GM12878 (cell line): Measurements from ENCODE around the gene ANXA11. TPM values are rescaled to one million over a fixed set of nuclear protein-coding genes. Genes with fewer than 3 reads are reported as not detected.

ENCODE experiments used
- ATAC-seq: fragments of 200-7000 bp; cut with Tn5 transposase; 3 replicates; pipeline ENCODE4 v1.9.1; 2020; ENCODE audit warnings: mild to moderate bottlenecking, moderate library complexity
- BruUV-seq: library from RNA; stranded (reverse); fragments of 400-500 nt; replicated peaks from 2 replicates; lab custom pipeline; 2021; lab: Mats Ljungman, UMichigan
- CTCF ChIA-PET: fragments of 300-600 bp; sonication (Branson Sonifier 250); formaldehyde crosslinking; extraction: SDS; loops from one replicate; lab custom pipeline; 2021; ENCODE audit warnings: inconsistent platforms; lab: Yijun Ruan, JAX
- POLR2A ChIA-PET: fragments of 350-600 bp; formaldehyde crosslinking; extraction: SDS; loops from one replicate; lab custom pipeline; 2021; ENCODE audit warnings: inconsistent platforms; lab: Charles Lee
- RAD21 ChIA-PET: fragments of 300-600 bp; sonication (Branson Sonifier 250); formaldehyde crosslinking; loops from one replicate; lab custom pipeline; 2023; ENCODE audit warnings: antibody characterized with exemption; ENCODE audit not compliant: unreplicated experiment; lab: Charles Lee
- SMC1A ChIA-PET: fragments of 300-600 bp; sonication (Branson Sonifier 250); formaldehyde crosslinking; loops from one replicate; lab custom pipeline; 2023; ENCODE audit not compliant: unreplicated experiment, uncharacterized antibody; lab: Charles Lee
- DNase-seq: peaks from one replicate; pipeline ENCODE4 v3.0.0-alpha.2; 2011; ENCODE audit warnings: low read depth, low spot score
- FAIRE-seq: peaks from 3 replicates; lab custom pipeline; 2011; peaks lifted over from hg19 to GRCh38; lab: Jason Lieb, UNC
- H2AFZ ChIP-seq: 2 replicates; pipeline ENCODE4 v1.6.0; 2011; ENCODE audit warnings: low read depth, low read length, control low read depth; ENCODE audit not compliant: control insufficient read depth
- H3K27ac ChIP-seq: 2 replicates; pipeline ENCODE4 v1.5.1; 2011; ENCODE audit warnings: control low read depth; ENCODE audit not compliant: control insufficient read depth, insufficient read depth
- H3K27me3 ChIP-seq, 2 experiments: replicated peaks in 1 of 2; 2 replicates each; pipeline versions ENCODE4 v1.6.0 to v1.6.1; 2011; ENCODE audit warnings: low read length in 1 of 2; ENCODE audit not compliant: control insufficient read depth in 2 of 2, insufficient read depth in 2 of 2
- H3K36me3 ChIP-seq, 2 experiments: 2 replicates each; pipeline ENCODE4 v1.5.1; 2011; ENCODE audit warnings: low read length in 1 of 2; ENCODE audit not compliant: control insufficient read depth in 2 of 2, insufficient read depth in 2 of 2
- H3K4me1 ChIP-seq: 2 replicates; pipeline ENCODE4 v1.6.1; 2011; ENCODE audit warnings: mild to moderate bottlenecking, low read length, moderate library complexity, mixed read lengths; ENCODE audit not compliant: control insufficient read depth, insufficient read depth
- H3K4me2 ChIP-seq: 2 replicates; pipeline ENCODE4 v1.6.0; 2011; ENCODE audit warnings: control low read depth; ENCODE audit not compliant: control insufficient read depth, insufficient read depth
- H3K4me3 ChIP-seq: fragments of 200-600 bp; sonication (generic); 2 replicates; pipeline ENCODE4 v1.5.1; 2016
- H3K79me2 ChIP-seq: 2 replicates; pipeline ENCODE4 v1.6.0; 2011; ENCODE audit warnings: low read length; ENCODE audit not compliant: control insufficient read depth, insufficient read depth
- H3K9ac ChIP-seq: 2 replicates; pipeline ENCODE4 v1.8.0; 2011; ENCODE audit warnings: low read length, control low read depth, mixed read lengths; ENCODE audit not compliant: control insufficient read depth, insufficient read depth
- H3K9me3 ChIP-seq: replicated peaks from 3 replicates; pipeline ENCODE4 v1.5.1; 2011; ENCODE audit warnings: mild to moderate bottlenecking, low read length; ENCODE audit not compliant: control insufficient read depth, insufficient read depth
- H4K20me1 ChIP-seq: 2 replicates; pipeline ENCODE4 v1.6.0; 2011; ENCODE audit not compliant: control insufficient read depth, insufficient read depth
- POLR2AphosphoS5 ChIP-seq: IDR thresholded peaks from 2 replicates; pipeline ENCODE4 v1.6.1; 2011; ENCODE audit warnings: mild to moderate bottlenecking, low read length, inconsistent platforms
- ZNF592 ChIP-seq: fragments of 450-650 bp; IDR thresholded peaks from 2 replicates; pipeline ENCODE4 v1.6.1; 2017; ENCODE audit warnings: mild to moderate bottlenecking, moderate library complexity
- whole genome bisulfite sequencing: methylation state at CpG from one replicate; pipeline ENCODE4 v1.1.6; 2016; ENCODE audit warnings: low lambda C conversion rate; ENCODE audit not compliant: insufficient replicate concordance, insufficient coverage; ENCODE audit errors: missing lambda C conversion rate; 5-methylcytosine and 5-hydroxymethylcytosine counted together
- in situ Hi-C: fragments of 300-500 bp; cut with MboI; formaldehyde crosslinking; loops from 9 replicates; pipeline ENCODE4 v1.14.3; 2018; ENCODE audit warnings: mixed read lengths
- intact Hi-C: fragments of 100-400 bp; cut with micrococcal nuclease; formaldehyde crosslinking; loops from one replicate; pipeline ENCODE4 v1.14.2; 2022; ENCODE audit not compliant: unreplicated experiment
- polyA plus RNA-seq, 11 experiments: library from polyadenylated mRNA; depleted of rRNA in 4 of 11; unstranded in 6 of 11; stranded (reverse) in 5 of 11; fragments of >200 nt; fragmentation: Nextera tagmentation in 4 of 11; fragmentation: Illumina TruSeq in 1 of 11; extraction: Ambion mirVana in 4 of 11; extraction: Trizol in 1 of 11; gene quantifications; 1 replicate in 1 of 11; 2 replicates in 10 of 11; pipeline versions ENCODE4 v1.2.1 to v1.2.3, GENCODE V29; 2011 to 2016; ENCODE audit warnings: inconsistent platforms in 2 of 11, missing spikeins in 2 of 11, low read depth in 1 of 11
- total RNA-seq, 4 experiments: library from RNA; depleted of rRNA in 3 of 4; stranded (reverse); fragments of >200 nt in 3 of 4; fragmentation: Illumina TruSeq in 1 of 4; extraction: Trizol in 1 of 4; gene quantifications; 2 replicates each; pipeline versions ENCODE4 v1.2.1 to v1.2.3, GENCODE V29; 2013 to 2021

ANXA11 gene
- total and polyA plus RNA-seq, 10 of the 15 experiments (the other 5 are each of a cell fraction or from before 2014, with no cell fraction given): 25.0 to 129 (median 72.2) TPM

DNA sequence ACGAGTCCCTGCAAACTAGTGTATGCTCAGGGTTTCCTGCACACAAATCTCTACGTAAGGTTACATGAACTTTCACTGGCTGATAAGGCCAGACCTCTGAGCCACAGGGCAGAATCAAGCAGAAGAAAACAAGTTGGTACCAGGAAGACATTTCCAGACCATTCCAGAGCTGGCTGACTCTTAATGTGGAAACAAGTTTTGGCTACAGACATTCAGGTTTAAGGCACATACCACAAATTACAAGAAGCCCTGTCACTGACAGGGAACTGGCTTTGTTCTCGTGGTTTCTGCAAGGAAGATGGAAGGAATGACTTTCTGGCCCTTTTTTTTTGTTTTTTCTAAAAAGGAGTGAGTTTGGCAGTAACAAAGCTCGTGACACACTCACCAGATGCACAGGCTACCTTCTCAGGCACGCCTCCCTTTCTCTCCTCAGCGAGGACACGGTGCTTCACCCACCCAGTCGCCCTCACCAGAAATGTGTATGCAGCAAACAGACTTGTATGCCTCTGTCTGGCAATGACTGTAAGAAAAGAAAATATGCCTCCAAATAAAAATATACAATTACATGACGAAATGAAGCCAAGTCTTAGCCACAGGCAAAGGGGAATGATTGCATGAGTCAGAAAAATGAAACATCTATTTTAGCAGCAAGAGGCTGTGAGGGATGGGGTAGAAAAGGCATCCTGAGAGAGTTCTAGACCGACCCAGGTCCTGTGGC lies 50.2 kb downstream of the ANXA11 start:
- no peak for TF ChIP-seq ZNF592
- TF ChIP-seq POLR2AphosphoS5: 0 out of 2 replicates have a peak, but pooled peaks have one; percentile 2
- DNase-seq: no peak
- H2AFZ ChIP-seq: no peak overlapping the region
- no peaks in the 10 kb centered on the region for H3K79me2 ChIP-seq
- H3K36me3 ChIP-seq: peaks cover 15 to 19% of the 10 kb centered on the region in 2 experiments
- H3K4me1 ChIP-seq: peaks cover 5% of the 10 kb centered on the region
- H4K20me1 ChIP-seq: no peaks in the 10 kb centered on the region
- no peak overlapping the region for H3K27ac ChIP-seq
- RAD21 ChIA-PET: interaction anchor here (0.5 to 1.6 kb wide), 2 partner anchors 11 to 47 kb away, joined by 3 read pairs; no protein-coding TSS in a partner anchor
- intact Hi-C loops: no loop called here
- no peak overlapping the region for H3K4me3 ChIP-seq
- POLR2A ChIA-PET: no interaction called here
- SMC1A ChIA-PET: no interaction called here
- no peak overlapping the region for H3K4me2 ChIP-seq
- no peaks in the 10 kb centered on the region for H3K9me3 ChIP-seq
- H3K27me3 ChIP-seq: no peaks in the 10 kb centered on the region
- no peak for ATAC-seq
- WGBS: 89% methylated on average over 10 of the region's 10 CpGs
- CTCF ChIA-PET: no interaction called here
- no peak for FAIRE-seq
- no TSS peak for BruUV-seq
- H3K9ac ChIP-seq: no peak overlapping the region
- in situ Hi-C loops: no loop called here
